ENCODE measurements around the gene PPP1R12C.

PPP1R12C gene

GRCh38 chr19:55097864-55098715, 19.3 kb downstream of the PPP1R12C start:
- no peak overlapping the region for H3K4me3 ChIP-seq (ENCODE audit: low read depth, low read length)
- no peak for DNase-seq (ENCODE audit: low read depth)
- no peak for TF ChIP-seq CTCF (conservative IDR thresholded peaks at IDR 0.05; ENCODE audit: low read depth, low read length)

DNA sequence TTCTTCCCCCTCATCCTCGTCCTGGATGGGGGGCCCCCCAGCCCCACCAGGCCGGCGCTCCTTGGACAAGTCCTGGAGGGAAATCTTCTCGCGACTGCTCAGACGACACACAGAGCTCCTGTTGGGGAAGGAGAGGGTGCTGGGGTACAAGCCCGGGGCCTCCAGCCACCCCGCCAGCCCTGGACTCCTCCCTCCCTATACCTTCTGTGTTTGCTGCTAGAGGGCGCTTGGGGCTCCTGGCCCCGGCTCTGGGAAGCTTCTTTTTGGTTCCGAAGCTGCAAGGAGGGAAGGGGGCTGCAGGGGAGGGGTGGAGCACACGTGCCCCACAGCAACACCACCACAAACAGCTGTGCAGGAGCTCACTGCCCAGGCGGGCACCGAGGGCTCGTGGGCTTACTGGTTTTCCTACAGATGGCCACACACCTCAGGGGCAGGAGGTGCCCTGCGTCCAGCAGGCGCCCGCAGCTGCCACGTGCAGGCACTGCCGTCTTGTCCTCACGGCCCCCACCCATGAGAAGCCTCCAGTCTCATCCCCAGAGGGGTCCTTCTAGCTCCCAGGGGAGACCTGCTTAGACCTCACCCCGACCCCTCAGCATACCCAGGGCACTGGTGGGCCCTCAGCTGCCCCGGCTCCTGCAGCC, 21.3 kb downstream of the PPP1R12C start:
- H3K4me3 ChIP-seq (ENCODE audit: low read depth, low read length) = no peak overlapping the region
- TF ChIP-seq CTCF (conservative IDR thresholded peaks at IDR 0.05; ENCODE audit: low read depth, low read length) = no peak
- DNase-seq (ENCODE audit: low read depth) = no peak

DNA sequence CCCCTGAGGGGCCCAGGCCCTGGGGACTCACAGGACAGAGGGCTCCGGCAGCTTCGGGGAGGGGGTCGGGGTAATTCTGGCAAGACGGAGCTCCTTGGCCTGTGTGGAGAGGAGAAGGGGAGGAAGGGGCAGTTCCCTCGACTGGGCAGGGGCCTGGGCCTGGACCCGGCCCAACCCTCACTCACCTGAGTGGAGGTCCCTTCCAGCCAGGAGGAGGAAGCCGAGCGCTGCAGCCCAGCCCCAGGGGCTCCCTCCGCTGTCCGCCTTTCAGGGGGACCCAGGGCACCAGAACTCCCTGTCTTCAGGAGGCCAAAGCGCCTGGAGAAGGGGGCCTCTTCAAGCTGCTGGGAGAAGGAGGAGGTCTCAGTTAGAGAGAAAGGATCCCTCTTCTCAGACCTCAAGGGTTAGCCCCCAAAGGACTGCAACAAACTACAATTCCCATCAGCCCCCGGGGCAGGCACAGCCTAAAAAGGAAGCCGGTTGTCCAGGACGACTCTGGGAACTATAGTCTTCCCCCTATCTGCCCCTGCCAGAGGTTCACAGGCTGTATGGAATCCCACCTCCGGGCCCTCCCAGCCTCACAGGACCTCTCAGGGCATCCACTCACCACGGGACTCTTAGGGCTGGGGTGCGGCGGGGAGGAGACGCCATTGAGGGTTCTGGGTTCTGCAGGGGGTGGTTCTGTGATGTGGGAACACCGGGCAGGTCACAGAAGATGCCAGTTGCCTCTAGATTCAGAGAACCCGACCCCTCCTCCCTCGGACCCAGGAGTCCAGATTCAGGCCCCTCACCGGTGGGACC, 22.0 kb downstream of the PPP1R12C start:
- no peak for DNase-seq (ENCODE audit: low read depth)
- H3K4me3 ChIP-seq (ENCODE audit: low read depth, low read length) = no peak overlapping the region
- no peak for TF ChIP-seq CTCF (conservative IDR thresholded peaks at IDR 0.05; ENCODE audit: low read depth, low read length)

GRCh38 chr19:55094456-55095259, 22.8 kb downstream of the PPP1R12C start:
- no peak for TF ChIP-seq CTCF (conservative IDR thresholded peaks at IDR 0.05; ENCODE audit: low read depth, low read length)
- no peak for DNase-seq (ENCODE audit: low read depth)
- H3K4me3 ChIP-seq (ENCODE audit: low read depth, low read length) = no peak overlapping the region

DNA sequence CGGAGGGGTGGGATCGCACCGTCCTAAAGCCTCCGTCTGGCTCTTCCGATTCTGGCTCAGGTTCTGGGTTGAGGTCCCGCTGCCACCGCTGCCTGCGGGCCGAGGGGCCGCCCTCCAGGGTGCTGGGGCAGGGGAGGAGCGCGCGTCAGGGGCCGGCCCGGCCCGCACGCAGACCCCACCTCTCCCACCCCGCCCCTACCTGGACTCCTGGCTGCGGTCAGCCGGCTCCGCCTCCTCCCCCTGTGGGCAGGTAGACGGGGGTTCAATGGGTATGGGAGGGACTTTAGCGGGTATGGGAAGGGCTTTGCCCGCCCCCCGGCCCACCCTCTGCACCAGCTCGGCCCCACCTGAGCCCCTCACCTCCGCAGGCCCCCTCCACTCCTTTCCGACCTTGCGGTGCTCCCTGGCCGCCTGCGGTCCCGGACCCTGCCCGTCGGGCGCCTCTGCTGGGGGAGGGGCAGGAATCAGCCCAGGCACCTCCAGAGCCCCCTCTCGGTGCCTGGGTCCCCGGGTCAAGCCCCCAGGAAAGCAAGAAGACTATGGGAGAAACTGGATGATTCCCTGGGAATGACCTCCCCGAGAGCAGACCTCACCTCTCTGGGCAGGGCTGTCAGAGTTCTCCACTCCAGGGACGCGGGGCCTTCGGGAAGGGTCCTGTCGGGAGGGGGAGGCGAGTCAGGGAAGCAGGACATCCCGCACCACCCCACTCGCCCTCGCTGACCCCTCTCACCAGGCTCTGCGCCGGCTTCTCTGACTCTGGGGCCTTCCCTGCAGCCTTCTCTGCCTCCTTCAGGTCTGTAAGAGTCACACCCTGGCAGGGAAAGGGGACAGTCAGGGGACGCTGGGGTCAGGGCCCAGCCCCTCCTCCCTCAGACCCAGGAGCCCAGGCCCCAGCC, 24.8 kb downstream of the PPP1R12C start:
- no peak for DNase-seq (ENCODE audit: low read depth)
- H3K4me3 ChIP-seq (ENCODE audit: low read depth, low read length) = no peak overlapping the region
- TF ChIP-seq CTCF (conservative IDR thresholded peaks at IDR 0.05; ENCODE audit: low read depth, low read length) = no peak

Measured in choroid plexus epithelial cell (primary cell).